HG03045 (cell line): Measurements from ENCODE around the gene RCCD1.
"Not testable (repeated sequence)": the region's sequence is repeated elsewhere in the genome, so short reads cannot be mapped to it uniquely, and the experiment has no call there.

Source experiments
- ATAC-seq: cut with Tn5 transposase; IDR thresholded peaks from one replicate; pipeline ENCODE4 v1.9.1; 2021; ENCODE audit warnings: mild to moderate bottlenecking, moderate library complexity; ENCODE audit not compliant: unreplicated experiment

Gene RCCD1

DNA sequence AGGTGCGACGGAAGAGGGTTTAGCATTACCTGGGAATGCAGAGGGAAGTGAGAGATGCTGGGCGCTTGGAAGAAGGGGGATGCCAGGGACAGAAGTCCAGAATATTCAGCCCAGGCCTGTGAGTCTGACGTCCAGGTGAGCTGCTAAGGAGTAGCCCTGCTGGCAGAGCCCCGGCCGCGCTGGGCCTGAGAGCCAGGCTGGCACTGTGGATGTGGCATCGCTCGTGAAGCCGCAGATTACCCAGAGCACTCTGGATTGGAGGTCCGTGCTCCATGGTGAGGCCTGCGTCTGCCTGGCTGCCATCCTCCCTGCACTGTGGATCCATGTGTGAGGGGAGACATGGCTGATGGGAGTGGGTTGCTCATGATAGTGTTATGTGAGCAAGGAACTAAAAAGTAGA is 37.1 kb upstream of the RCCD1 start:
- ATAC-seq = no peak

DNA sequence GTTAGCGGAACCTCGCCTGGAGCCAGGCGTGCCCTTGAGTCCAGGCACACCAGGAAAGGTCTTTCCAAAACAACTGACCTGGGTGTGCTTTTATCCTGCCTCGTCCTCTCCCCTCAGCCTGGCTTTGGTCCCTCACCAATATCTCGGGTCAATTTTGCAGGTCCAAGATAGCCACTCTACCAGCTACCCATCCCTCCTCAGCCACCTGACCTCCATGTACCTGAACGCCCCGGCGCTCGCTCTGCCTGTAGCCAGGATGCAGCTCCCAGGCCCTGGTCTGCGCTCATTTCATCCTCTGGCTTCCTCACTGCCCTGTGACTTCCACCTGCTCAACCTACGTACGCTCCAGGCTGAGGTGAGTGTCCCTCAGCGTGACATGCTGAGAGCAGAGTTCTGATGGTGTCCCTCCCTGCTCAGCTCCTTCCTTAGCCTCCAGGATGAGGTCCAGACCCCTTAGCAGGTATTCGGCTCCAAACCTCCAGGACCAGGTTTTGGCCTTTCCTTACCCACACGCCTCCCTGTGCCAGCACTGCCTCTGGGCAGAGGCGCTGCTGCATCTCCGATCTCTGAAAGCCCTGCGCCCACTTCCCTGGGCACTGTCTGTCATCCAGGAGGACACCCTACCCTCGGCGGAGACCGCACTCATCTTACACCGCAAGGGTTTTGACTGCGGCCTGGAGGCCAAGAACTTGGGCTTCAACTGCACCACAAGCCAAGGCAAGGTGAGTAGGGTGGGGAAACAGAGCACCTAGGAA is 36.5 kb upstream of the RCCD1 start:
- no peak for ATAC-seq

DNA sequence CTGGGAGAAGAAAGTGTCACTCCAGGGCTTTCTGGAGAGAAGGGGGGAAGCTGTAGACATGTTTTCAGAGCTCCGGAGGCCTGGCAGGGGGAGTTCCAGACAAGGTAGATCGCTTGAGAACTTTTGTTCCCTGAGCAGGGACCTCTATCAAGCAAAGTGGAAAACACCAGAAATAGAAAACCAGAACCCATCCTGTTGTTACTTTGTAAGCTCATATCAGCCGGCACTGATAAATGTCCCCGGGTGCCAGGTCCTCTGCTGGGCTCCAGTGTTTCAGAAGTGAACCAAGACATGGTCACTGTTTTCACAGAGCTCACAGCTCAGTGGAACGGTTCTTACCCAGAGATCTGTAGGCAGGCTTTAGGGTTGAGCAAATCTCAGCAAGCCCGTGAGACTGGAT is 35.8 kb upstream of the RCCD1 start:
- ATAC-seq = no peak

DNA sequence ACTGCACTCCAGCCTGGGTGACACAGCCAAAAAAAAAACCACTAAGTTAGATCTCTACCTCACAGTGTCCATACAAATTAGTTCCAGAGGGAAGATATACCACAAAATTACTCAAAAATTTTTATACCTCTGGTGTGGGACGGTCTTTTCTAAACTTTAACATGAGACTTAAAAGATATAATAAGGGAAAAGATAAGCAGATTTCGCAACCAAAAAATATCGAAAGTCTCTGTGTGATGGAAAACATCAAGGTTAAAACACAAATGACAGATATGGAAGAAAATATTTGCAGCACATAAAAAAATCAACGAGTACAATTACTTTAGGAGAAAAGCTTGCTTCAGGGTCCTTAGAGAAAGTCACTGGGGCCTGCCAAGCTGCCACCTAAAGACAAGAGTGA is 32.8 kb upstream of the RCCD1 start:
- ATAC-seq = no peak

DNA sequence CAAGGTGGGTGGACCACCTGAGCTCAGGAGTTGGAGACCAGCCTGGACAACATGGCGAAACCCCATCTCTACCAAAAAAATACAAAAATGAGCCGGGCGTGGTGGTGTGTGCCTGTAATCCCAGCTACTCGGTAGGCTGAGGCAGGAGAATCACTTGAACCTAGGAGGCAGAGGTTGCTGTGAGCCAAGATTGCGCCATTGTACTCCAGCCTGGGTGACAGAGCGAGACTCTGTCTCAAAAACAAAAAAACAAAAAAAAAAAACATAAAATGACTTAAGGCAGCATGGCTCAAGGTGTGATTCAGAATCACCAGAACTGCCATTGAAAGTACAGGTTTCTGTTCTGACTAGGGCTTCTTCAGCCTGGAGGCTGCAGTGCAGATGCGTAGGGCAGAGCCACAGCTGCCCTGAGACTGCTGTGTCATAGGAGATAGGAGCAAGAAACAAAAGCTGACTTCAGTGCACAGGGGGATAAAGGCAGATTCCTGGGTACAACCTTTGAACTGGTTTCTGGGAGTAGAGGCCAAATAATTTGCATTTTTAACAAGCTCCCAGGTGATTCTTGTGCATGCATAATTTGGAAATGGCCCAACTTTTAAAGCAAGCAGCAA is 31.9 kb upstream of the RCCD1 start:
- ATAC-seq = peak; percentile 78

DNA sequence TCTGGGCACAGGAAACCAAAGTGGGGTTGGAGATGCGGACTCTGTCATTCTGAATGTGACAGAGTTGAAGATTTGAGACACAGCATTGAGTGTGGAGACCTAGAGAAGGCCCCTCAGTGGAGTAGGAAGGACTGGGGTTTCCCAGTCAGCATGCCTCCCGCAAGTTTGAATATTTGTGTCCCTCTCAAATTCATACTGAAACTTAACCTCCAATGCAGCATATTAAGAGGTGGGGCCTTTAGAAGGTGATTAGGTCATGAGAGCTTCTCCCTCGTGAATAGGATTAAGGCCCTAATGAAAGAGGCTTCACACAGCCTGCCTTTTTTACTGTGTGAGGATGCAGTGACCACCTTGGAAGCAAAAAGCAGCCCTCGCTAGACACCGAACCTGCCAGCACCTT is 30.3 kb upstream of the RCCD1 start:
- peak; percentile 52 for ATAC-seq

DNA sequence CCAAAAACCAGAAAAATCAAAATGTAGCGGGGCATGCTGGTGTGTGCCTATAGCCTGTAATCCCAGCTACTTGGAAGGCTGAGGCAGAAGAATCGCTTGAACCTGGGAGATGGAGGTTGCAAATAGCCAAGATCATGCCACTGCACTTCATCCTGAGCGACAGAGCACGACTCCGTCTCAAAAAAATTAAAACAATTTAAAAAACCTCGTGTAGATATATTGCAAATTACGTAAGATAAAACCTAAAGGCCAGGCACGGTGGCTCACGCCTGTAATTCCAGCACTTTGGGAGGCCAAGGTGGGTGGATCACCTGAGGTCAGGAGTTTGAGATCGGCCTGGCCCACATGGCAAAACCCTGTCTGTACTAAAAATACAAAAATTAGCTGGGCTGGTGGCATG is 27.9 kb upstream of the RCCD1 start:
- not testable (repeated sequence) for ATAC-seq

DNA sequence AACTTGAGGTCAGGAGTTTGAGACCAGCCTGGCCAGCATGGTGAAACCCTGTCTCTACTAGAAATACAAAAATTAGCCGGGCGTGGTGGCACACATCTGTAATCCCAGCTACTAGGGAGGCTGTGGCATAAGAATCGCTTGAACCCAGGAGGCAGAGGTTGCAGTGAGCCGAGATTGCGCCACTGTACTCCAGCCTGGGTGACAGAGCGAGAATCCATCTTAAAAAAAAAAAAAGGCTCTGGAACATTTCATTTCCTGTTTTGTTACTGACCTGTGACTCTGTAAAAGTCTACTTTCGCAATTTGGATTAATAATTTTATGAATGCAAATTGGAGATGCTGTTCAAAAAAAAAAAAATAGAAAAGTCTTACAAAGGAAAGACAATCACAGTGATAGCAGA is 26.6 kb upstream of the RCCD1 start:
- ATAC-seq = not testable (repeated sequence)

DNA sequence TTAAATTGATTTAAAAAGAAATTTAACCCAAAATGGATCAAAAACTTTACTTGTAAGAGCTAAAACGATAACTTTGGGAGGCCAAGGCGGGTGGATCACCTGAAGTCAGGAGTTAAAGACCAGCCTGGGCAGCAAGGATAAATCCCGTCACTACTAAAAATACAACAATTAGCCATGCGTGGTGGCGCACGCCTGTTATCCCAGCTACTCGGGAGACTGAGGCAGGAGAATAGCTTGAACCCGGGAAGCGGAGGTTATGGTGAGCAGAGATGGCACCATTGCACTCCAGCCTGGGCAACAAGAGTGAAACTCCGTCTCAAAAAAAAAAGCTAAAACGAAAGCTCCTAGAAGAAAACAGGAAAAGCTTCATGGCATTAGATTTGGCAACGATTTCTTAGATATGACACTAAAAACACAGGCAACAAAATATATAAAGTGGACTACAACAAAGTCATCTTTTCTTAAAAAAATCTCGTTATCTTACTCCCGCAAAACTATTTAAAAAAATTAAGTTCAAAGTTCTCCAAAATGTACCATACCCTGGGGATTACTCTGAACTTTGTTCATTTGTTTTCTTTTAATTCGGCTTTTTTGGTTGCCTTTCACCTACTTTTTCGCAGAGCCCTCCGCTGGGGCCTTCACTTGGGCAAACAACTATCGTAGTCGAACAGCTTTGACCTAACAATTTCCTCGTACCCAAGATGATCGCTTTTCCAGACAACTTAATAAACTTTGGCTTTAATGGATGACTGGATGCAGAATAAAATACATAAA is 25.3 kb upstream of the RCCD1 start:
- ATAC-seq = no peak

DNA sequence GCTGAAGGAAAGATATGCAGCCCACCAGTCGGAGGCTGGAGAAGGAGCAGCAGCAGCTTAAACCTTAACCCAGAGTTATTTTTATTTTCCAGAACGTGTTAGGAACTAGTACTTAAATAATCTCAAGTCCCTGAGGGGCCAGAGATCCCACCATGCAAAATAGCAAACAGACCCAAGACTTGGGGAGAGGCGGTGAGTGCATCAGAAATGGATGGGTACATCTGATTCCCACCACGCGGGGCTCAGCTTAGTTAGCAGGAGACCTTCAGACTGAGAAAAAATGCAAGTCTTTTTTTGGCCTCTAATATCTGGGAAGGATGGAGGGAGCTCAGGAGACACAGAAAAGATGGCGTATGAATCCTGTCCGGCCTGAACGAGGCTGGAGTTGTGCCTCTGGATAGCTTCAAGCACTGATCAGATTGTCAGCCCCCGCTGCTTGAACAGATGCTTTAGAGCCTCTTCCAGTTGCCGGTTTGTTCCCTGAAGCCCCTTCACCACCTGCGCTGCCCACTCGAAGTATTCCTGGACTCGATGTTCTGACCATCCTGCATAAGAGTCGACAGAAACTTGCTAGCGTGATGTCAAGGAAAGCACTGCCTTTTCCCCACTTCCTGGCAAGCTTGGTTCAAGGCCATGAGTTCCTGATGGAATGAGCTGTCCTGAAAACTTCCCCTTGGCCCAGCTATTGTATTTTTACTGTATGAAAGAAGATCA is 23.7 kb upstream of the RCCD1 start:
- no peak for ATAC-seq

DNA sequence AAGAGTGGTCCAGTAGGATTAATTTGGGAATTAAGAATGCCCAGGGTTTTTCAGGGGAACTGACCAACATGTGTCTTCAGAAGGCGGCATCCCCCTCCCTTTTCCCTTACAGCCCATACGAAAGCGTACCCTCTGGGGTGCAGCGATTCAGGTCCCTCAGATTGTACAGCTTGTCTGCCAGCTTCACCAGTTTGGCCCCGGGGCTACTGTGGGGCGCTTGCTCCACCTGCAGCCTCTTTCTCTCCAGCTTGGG is 23.2 kb upstream of the RCCD1 start:
- no peak for ATAC-seq

DNA sequence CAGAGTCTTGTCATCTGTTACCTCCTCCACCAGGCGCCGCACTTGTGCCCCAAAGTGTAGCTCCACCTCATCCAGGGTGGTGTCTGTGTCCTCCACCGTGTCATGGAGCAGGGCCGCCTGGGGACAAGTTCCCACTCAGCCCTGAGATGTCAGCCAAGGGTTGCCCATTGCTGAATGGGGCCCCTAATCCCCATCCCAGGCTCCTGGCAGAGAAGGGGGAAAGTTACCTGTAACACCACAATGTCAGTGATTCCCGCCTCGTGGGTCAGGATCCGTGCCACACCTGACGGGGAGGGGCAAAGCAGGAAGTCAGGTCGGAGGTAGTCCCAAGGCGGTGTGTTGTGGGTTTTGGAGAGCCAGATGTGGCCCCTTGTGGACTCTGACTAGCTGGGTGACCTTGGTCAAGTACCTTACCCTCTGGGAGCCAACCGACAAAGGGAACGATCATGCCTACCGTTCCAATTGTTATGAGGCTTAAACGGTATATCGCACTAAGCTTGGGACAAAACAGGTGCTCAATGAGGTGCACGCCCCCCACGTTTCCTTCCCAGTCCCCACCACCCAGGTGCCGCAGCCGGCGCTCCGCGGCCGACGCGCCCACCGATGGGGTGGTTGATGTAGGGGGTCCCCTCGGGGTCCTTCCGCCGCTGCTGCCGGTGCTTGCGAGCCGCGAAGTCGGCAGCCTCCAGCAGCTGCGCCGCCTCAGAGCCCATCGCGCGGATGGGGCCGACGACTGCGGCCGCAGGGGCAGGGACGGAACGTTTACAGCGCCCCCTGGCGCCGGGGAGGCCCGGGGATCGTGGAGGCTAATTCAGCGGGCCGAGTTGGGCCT is 22.6 kb upstream of the RCCD1 start, which contains the start of gene HDDC3:
HDDC3 (minus strand) TSS at position 722 of the 832 bp plus-strand sequence; CDS start at position 713, 9 bp downstream.
- ATAC-seq = peak; percentile 49

DNA sequence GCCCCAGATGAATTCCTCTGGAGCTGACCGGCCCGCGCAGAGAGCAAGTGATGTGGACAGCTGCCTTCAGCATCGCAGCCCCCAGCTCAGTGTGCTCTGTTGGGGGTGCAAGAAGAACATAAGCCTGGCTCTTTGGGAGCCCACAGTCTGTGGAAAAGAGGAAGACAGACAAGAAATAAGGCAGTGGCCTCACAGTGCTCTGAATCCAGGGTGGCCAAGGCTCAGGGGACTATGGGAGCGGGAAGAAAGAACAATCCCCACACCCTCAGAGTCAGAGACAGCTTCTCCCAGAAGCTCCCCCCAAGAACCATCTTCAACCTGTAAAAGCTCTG is 22.1 kb upstream of the RCCD1 start:
- no peak for ATAC-seq

DNA sequence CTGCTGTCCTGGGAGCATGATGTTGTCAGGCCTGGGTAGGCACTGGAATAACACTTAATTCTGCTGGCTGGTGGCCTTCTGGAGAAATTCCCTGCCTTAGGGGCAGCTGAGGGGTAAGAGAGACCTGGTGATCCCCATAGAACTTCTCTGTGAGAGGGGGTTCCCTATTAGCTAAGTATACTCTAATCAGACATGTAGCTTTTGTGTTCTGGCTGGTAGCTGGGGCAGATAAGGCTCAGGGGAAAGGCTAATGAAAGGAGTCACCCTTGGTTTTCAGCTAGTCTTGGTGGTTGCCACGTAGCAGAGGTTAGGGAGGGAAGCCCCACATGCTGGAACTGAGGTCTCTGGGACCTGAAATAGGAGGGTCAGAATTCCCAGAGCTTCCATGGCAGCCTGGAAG is 21.4 kb upstream of the RCCD1 start:
- no peak for ATAC-seq

DNA sequence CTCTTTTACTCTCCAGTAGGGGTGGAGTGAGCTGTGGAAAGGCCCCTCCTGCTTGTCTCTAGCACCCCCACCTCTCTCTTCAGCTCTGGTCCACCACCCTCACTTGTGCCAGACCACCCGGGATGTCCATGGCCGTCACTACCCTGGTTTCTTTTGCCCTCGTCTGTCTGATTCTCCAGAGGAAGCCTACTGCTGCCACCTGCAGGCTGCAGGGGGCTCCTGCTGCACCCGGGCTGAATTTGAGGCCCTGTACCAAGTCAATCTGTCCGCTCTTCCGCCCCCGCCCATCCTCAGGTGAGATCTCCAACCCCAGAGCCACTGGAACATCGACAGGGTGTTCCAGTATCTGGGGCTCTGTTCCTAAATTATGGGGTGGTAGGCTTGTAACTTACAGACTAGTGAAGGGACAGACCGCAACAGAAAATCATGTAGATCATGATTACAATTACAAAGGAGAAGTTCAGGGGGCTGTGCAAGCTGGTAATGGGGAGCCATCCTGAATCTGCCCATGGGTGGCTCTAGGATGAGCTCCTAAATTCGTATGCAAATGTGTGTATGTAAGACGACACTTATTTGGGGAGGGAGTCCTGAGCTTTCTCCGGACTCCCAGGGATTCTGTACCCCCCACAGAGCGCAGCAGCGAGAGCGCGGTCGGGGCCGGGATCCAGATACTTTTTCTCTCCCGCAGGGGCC is 20.3 kb upstream of the RCCD1 start:
- ATAC-seq = peak; percentile 27

DNA sequence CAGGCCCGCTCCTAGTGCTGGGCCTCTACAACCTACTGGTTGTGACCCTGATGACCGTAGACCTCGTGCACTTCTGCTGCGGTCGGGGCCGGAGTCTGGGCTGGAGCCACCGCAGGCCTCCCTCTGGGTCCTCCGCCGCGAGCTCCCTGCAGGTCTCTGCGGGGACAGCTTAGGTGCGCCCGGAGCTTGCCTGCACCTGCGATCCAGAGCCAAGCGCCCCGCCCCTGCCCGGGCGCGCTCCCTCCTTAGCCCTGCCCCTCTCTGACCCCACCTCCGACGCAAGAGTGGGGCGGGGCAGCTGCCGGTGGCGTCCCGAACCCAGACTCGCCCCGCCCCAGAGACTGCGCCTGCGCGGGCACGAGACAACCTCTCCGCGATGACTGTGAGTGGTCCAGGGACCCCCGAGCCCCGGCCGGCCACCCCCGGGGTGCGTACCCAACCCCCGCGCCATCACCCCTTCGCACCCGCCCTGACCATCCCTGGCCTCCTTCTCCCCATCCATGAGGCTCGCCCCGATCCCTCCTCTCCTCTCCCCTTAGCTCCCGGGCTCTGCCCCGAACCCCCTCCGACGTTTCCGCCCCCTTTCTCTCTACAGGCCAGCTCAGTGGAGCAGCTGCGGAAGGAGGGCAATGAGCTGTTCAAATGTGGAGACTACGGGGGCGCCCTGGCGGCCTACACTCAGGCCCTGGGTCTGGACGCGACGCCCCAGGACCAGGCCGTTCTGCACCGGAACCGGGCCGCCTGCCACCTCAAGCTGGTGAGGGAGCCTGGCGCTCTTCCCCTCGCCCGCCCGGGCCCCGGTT is 19.5 kb upstream of the RCCD1 start, which contains the start of gene UNC45A:
UNC45A (plus strand) TSS at position 337 of the 803 bp plus-strand sequence; CDS start at position 377, 40 bp downstream.
- peak; percentile 63 for ATAC-seq

DNA sequence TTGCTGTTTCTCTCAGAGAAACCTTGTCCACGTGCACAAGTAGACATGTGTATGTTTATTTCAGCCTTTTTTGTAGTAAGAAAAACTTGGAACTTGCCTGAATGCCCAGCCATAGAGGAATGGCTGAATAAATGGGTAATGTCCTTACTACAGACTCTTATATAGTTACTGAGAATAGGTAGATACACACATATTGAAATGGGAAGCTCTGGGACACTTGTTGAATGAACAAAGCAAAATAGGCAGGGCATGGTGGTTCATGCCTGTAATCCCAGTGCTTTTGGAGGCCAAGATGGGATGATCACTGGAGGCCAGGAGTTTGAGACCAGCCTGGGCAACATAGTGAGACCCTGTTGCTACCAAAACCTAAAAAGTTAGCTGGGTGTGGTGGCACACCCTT is 17.9 kb upstream of the RCCD1 start:
- ATAC-seq = no peak

DNA sequence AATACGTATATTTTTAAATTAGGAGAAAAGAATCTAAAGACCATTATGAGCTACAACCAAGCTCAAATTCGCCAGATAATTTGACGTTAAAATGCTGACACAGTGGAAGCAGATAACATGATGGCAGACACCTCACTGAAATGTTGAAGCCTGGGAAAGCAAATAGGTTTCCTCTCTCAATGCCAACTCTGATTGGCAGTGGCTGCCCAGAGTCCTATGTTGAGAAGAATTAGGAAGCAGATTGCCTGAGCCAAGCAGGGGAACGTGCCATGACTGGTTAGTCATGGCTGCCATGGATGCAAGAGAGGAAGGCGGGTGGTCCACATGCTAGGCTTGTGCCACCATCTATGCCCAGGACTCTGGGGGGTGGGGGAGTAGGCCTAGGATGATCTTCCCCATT is 16.4 kb upstream of the RCCD1 start:
- no peak for ATAC-seq

DNA sequence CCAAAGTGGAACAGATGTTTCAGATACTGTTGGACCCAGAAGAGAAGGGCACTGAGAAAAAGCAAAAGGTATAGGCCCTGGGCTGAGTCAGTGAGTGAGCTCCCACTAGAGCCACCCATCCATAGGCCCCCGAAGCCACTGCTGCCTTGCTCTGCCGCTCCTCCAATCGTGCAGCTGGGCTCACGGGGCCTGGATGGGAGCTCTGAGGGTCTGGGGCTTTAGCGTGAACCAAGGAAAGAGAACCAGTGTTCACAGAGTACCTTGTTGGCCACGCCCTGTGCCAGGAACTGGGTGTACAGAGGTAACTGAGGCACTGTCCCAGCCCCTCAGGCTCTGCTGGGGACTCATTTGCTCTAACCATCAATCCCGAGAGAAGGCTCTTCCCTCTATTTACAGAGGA is 14.9 kb upstream of the RCCD1 start:
- ATAC-seq = no peak
